Gastrocnemius medialis (tissue), 4 donors: ENCODE data around the gene SPACDR.

Experiments used
- CTCF ChIP-seq, 5 experiments: fragments of 450-650 bp in 3 of 5; fragments of 200-600 bp in 2 of 5; sonication (generic) in 2 of 5; IDR thresholded peaks in 4 of 5; conservative IDR thresholded peaks in 1 of 5; 1 replicate in 4 of 5; 2 replicates in 1 of 5; pipeline ENCODE4 v1.5.1; 2016 to 2019; ENCODE audit warnings: antibody characterized with exemption in 5 of 5, mild to moderate bottlenecking in 3 of 5, moderate library complexity in 3 of 5
- POLR2A ChIP-seq, 2 donors: fragments of 450-650 bp; IDR thresholded peaks; one replicate each; pipeline ENCODE4 v1.6.1; 2017; ENCODE audit warnings: antibody characterized with exemption in 2 of 2, mild to moderate bottlenecking in 2 of 2, moderate library complexity in 2 of 2

GRCh38 chr7:100475549-100475948, 11.5 kb upstream of the SPACDR start:
- TF ChIP-seq CTCF (IDR thresholded peaks at IDR 0.05 in 4 of 5, conservative IDR thresholded peaks at IDR 0.05 in 1 of 5) (no peak), POLR2A (IDR thresholded peaks at IDR 0.05) (no peak)
